ENCODE results near the gene LRRC31.

LRRC31 gene

DNA sequence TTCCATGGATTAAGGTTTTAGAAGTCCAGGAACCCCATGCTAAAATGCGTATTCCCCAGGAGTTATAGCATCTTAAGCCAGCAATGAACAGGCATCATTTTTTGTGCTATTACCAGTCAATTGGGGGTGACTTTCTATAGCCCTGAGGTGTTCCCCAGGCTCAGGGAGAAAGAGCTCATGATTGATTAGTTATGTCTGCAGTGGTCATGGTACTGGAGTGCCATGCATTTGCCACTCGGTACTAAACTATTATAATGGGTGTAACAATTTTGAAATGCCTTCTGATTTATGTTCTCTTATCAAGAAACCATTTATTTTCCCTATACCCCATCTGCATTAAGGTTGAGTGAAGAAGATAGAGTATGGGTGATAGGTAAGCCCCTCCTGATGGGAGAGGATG, 11.9 kb downstream of the LRRC31 start:
- H3K36me3 ChIP-seq (ENCODE audit: control insufficient read depth, low read depth, low read length) = no peaks in the 10 kb centered on the region
- H3K9ac ChIP-seq (ENCODE audit: low read length) = no peak overlapping the region
- peaks cover 4% of the 10 kb centered on the region for H3K4me1 ChIP-seq (ENCODE audit: control insufficient read depth, low read depth, low read length)
- H3K9me3 ChIP-seq (ENCODE audit: control insufficient read depth, low read depth, low read length) = no peaks in the 10 kb centered on the region
- no peaks in the 10 kb centered on the region for H3K27me3 ChIP-seq (ENCODE audit: control insufficient read depth, insufficient read depth, low read length)
- H3K27ac ChIP-seq (ENCODE audit: low read length) = no peak overlapping the region
- no peak overlapping the region for H3K4me3 ChIP-seq (ENCODE audit: low read length)

DNA sequence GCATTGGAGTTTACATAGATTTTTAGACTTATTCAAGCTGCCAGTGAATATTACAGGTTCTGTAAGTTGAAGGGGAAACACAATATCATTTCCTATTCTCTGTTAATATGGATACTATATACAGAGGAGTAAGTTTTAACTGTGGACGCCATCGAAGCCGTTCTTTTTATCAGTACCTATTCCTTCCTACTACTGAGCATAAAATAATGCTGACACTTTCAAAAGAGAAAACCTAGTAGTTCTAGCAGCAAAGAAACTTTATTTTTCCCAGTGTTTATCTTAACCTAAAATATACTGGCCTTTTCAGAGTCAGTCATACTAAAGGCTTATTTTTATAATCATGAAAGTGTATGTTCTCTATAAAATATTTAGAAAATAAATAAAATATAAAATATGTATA, 14.2 kb downstream of the LRRC31 start:
- H3K9ac ChIP-seq (ENCODE audit: low read length) = no peak overlapping the region
- H3K27me3 ChIP-seq (ENCODE audit: control insufficient read depth, insufficient read depth, low read length) = no peaks in the 10 kb centered on the region
- H3K4me1 ChIP-seq (ENCODE audit: control insufficient read depth, low read depth, low read length) = no peaks in the 10 kb centered on the region
- no peaks in the 10 kb centered on the region for H3K36me3 ChIP-seq (ENCODE audit: control insufficient read depth, low read depth, low read length)
- no peak overlapping the region for H3K27ac ChIP-seq (ENCODE audit: low read length)
- no peak overlapping the region for H3K4me3 ChIP-seq (ENCODE audit: low read length)
- H3K9me3 ChIP-seq (ENCODE audit: control insufficient read depth, low read depth, low read length) = no peaks in the 10 kb centered on the region

DNA sequence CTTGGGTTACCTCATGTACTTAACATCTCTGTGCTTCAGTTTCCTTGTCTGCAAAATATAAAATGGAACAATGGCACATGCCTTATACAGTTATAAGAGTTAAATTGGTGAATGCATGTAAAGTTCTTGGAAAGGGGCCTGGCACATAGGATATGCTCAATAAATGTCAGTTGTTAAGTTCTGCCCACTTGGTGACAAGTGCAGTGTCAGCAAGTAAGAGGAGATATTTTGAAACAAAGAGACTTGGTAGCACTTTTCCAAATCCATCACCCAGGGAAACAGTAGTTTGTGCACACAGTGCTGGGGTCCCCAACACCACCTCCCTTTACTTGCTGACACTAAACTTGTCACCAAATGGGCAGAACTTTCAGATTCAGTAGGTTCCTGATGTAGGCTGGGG, 19.1 kb downstream of the LRRC31 start:
- no peak overlapping the region for H3K9ac ChIP-seq (ENCODE audit: low read length)
- H3K4me1 ChIP-seq (ENCODE audit: control insufficient read depth, low read depth, low read length) = no peaks in the 10 kb centered on the region
- no peaks in the 10 kb centered on the region for H3K27me3 ChIP-seq (ENCODE audit: control insufficient read depth, insufficient read depth, low read length)
- H3K27ac ChIP-seq (ENCODE audit: low read length) = no peak overlapping the region
- H3K4me3 ChIP-seq (ENCODE audit: low read length) = no peak overlapping the region
- no peaks in the 10 kb centered on the region for H3K9me3 ChIP-seq (ENCODE audit: control insufficient read depth, low read depth, low read length)
- H3K36me3 ChIP-seq (ENCODE audit: control insufficient read depth, low read depth, low read length) = no peaks in the 10 kb centered on the region

DNA sequence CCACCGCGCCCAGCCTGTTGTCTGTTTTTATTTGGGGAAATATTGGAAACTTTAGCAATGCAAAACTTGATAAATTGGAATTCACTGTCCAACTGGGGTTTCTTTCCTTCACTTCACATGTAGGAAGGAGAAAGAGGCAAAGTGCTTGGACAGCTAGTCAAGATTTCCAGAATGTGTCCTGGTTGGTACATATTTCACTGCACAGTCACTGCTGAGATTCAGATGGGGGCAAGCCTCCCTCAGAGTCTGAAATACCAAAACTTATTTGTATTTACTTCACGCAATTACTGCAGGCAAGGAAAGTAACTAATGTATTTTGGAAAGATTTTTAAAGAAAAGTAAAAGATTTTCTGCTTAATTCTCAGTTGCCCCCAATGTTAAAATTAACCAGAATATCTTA, 21.0 kb downstream of the LRRC31 start:
- H3K27me3 ChIP-seq (ENCODE audit: control insufficient read depth, insufficient read depth, low read length) = no peaks in the 10 kb centered on the region
- H3K4me1 ChIP-seq (ENCODE audit: control insufficient read depth, low read depth, low read length) = no peaks in the 10 kb centered on the region
- no peak overlapping the region for H3K27ac ChIP-seq (ENCODE audit: low read length)
- no peaks in the 10 kb centered on the region for H3K9me3 ChIP-seq (ENCODE audit: control insufficient read depth, low read depth, low read length)
- no peak overlapping the region for H3K4me3 ChIP-seq (ENCODE audit: low read length)
- H3K36me3 ChIP-seq (ENCODE audit: control insufficient read depth, low read depth, low read length) = no peaks in the 10 kb centered on the region
- H3K9ac ChIP-seq (ENCODE audit: low read length) = no peak overlapping the region

DNA sequence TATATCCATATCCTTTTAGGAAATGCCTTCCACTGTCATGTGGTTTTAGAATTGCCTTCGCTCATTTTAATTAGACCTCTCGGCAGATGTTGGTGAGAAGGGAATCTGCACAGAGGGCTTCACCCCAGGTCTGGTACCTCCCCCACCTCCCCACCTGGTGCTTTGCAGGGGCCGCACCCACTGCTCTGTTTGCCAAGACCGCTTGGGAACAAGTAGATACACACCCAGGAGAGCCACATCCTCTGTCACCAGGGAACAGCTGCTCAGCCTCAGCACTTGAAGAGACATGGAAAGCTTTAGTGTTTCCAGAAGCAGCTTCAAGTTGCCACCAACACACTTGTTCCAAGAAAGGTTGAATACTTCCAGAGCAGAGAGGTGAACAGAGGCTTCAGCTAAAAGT, 21.8 kb downstream of the LRRC31 start:
- Histone ChIP-seq H3K4me1 (ENCODE audit: control insufficient read depth, low read depth, low read length) (no peaks in the 10 kb centered on the region), H3K4me3 (ENCODE audit: low read length) (no peak overlapping the region), H3K9ac (ENCODE audit: low read length) (no peak overlapping the region), H3K27me3 (ENCODE audit: control insufficient read depth, insufficient read depth, low read length) (no peaks in the 10 kb centered on the region), H3K9me3 (ENCODE audit: control insufficient read depth, low read depth, low read length) (no peaks in the 10 kb centered on the region), H3K27ac (ENCODE audit: low read length) (no peak overlapping the region), H3K36me3 (ENCODE audit: control insufficient read depth, low read depth, low read length) (no peaks in the 10 kb centered on the region)

DNA sequence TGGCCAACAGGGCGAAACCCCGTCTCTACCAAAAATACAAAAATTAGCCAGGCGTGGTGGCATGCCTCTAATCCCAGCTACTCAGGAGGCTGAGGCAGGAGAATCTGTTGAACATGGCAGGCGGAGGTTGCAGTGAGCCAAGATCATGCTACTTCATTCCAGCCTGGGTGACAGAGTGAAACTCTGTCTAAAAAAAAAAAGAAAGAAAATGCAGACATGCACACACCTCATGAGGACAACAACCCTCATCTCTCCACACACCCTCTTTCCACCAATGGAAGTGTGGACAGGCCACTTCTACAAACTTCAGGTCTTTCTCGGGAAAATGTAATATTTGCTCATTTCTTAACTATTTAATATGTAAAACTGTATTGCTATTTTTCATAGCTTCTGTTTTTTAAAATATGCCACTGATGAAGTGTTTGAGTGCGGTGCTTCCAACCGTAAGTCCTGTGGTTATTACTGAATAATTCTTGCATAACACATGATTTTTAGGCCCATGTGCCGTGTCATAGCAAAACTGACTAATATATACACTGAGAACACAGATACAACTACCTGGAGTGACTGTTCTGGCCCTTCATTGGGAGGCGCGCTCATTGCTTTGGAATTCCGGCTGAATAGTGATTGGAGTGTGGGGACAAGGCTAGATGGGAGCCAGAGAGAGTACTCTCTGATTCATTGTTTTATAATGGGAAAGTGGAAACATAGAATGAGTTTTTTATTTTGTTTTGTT, 23.1 kb downstream of the LRRC31 start:
- Histone ChIP-seq H3K27ac (ENCODE audit: low read length) (no peak overlapping the region), H3K9me3 (ENCODE audit: control insufficient read depth, low read depth, low read length) (no peaks in the 10 kb centered on the region), H3K4me3 (ENCODE audit: low read length) (no peak overlapping the region), H3K9ac (ENCODE audit: low read length) (no peak overlapping the region), H3K36me3 (ENCODE audit: control insufficient read depth, low read depth, low read length) (no peaks in the 10 kb centered on the region), H3K27me3 (ENCODE audit: control insufficient read depth, insufficient read depth, low read length) (no peaks in the 10 kb centered on the region), H3K4me1 (ENCODE audit: control insufficient read depth, low read depth, low read length) (no peaks in the 10 kb centered on the region)

DNA sequence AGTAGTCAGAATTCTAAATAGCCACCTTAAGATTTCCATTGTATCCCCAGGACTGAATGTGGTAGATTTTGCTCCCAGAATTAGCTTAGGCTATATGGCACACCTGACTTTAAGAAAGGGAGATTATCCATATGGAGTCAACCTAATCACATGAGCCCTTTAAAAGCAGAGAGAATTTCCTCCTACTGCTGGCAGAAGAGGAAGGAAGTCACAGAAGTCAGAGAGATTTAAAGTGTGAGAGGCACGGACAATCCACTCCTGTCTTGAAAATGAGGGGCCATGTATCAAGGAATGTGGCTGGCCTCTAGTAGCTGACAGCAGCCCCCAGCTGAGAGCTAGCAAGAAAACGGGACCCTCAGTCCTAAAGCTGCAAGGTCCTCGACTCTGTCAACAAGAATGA, 26.8 kb downstream of the LRRC31 start:
- Histone ChIP-seq H3K9ac (ENCODE audit: low read length) (no peak overlapping the region), H3K4me1 (ENCODE audit: control insufficient read depth, low read depth, low read length) (no peaks in the 10 kb centered on the region), H3K27ac (ENCODE audit: low read length) (no peak overlapping the region), H3K4me3 (ENCODE audit: low read length) (no peak overlapping the region), H3K27me3 (ENCODE audit: control insufficient read depth, insufficient read depth, low read length) (no peaks in the 10 kb centered on the region), H3K36me3 (ENCODE audit: control insufficient read depth, low read depth, low read length) (no peaks in the 10 kb centered on the region), H3K9me3 (ENCODE audit: control insufficient read depth, low read depth, low read length) (no peaks in the 10 kb centered on the region)

DNA sequence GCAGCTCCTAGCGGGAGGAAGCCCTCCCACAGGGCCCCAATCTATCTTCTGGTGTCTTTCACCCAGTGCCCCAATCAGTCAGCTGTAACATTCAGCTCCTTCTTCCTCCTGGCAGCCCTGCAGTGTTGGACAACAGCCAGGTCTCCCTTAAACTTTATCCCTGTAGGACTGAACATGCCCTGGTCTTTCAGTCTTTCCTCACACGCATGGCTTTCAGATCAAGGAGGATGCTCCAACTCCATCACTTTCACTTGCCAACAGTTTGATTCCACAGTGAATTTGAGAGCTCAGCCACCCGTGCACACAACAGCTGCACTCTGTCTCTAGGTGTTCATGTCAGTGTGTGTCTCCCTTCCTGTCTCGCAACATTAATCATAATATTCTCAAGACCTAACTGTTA, 28.6 kb downstream of the LRRC31 start:
- no peaks in the 10 kb centered on the region for H3K36me3 ChIP-seq (ENCODE audit: control insufficient read depth, low read depth, low read length)
- H3K4me1 ChIP-seq (ENCODE audit: control insufficient read depth, low read depth, low read length) = no peaks in the 10 kb centered on the region
- H3K9me3 ChIP-seq (ENCODE audit: control insufficient read depth, low read depth, low read length) = no peaks in the 10 kb centered on the region
- no peak overlapping the region for H3K9ac ChIP-seq (ENCODE audit: low read length)
- no peak overlapping the region for H3K27ac ChIP-seq (ENCODE audit: low read length)
- no peak overlapping the region for H3K4me3 ChIP-seq (ENCODE audit: low read length)
- H3K27me3 ChIP-seq (ENCODE audit: control insufficient read depth, insufficient read depth, low read length) = no peaks in the 10 kb centered on the region

DNA sequence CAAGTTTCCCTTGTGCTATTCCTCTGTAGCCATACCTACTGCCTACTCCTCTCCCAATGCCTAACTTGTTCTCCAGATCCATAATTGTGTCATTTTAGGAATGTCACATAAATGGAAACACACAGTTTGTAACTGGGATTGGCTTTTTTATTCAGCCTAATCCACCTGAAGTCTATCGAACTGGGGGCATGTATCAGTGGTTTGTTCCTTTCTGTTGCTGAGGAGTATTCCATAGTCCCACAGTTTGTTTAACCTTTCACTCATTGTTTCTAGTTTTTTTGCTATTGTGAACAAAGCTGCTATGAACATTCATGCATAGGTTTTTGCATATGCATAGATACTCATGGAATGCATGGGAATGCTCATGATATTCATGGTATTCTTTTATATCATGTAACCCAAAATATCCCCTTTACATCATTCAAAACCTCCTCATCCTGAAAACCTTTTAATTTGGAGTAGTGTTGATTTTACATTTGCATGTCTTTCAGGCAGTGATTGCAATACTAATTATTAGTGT, 31.2 kb downstream of the LRRC31 start:
- Histone ChIP-seq H3K9me3 (ENCODE audit: control insufficient read depth, low read depth, low read length) (no peaks in the 10 kb centered on the region), H3K36me3 (ENCODE audit: control insufficient read depth, low read depth, low read length) (no peaks in the 10 kb centered on the region), H3K4me1 (ENCODE audit: control insufficient read depth, low read depth, low read length) (no peaks in the 10 kb centered on the region), H3K9ac (ENCODE audit: low read length) (no peak overlapping the region), H3K27ac (ENCODE audit: low read length) (no peak overlapping the region), H3K27me3 (ENCODE audit: control insufficient read depth, insufficient read depth, low read length) (no peaks in the 10 kb centered on the region), H3K4me3 (ENCODE audit: low read length) (no peak overlapping the region)

DNA sequence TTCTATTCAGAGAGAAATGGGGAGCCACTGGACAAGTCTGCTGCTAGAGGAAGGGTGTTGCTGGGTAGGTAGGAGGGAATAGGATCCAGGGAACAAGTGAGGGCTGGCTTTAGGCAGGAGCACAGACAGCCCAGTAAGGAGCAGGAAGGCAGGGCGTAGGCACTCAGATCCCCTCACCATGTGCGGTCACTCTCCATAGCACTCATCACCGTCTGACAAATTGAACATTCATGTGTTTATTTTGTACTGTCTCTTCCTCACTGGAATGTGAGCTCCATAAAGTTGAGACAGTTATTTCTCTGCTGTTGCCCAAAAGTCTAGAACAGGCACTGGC, 32.8 kb downstream of the LRRC31 start:
- H3K4me3 ChIP-seq (ENCODE audit: low read length) = no peak overlapping the region
- H3K4me1 ChIP-seq (ENCODE audit: control insufficient read depth, low read depth, low read length) = no peaks in the 10 kb centered on the region
- no peaks in the 10 kb centered on the region for H3K27me3 ChIP-seq (ENCODE audit: control insufficient read depth, insufficient read depth, low read length)
- H3K9me3 ChIP-seq (ENCODE audit: control insufficient read depth, low read depth, low read length) = no peaks in the 10 kb centered on the region
- no peak overlapping the region for H3K9ac ChIP-seq (ENCODE audit: low read length)
- H3K36me3 ChIP-seq (ENCODE audit: control insufficient read depth, low read depth, low read length) = no peaks in the 10 kb centered on the region
- H3K27ac ChIP-seq (ENCODE audit: low read length) = no peak overlapping the region

DNA sequence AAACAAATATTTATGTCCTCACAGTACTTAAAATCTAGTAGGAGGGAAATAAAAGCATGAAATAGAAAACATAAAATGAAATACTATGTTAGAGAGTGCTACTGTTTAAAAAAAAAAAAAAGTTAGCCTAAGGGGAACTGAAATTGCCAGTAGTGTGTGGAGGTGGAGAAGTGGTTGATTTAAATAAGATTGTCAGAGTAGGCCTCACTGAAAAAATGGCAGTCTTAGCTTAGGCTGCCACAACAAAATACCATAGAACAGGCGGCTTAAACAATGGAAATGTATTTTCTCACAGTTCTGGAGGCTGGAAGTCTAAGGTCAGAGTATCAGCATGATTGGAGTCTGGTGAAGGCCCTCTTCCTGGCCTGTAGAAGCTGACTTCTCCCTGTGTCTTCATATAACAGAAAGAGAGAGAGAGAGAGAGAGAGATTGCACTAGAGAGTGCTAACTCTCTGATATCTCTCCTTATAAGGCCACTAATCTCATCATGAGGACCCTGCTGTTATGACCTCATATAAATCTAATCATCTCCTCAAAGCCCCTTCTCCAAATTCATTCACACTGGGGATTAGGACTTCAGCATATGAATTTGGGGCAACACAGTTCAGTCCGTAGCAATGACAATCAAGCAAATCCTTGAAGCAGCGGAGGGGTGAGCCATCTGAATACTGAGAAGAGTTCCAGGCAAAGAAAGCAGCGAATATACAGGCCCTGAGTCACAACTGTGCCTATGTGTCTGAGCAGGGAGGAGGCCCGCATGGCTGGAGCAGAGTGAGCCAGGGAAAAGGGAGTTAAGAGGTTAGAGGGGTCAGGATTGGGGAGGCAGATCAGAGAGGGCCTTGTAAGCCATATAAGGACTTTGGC, 33.4 kb downstream of the LRRC31 start:
- Histone ChIP-seq H3K9me3 (ENCODE audit: control insufficient read depth, low read depth, low read length) (no peaks in the 10 kb centered on the region), H3K27me3 (ENCODE audit: control insufficient read depth, insufficient read depth, low read length) (no peaks in the 10 kb centered on the region), H3K27ac (ENCODE audit: low read length) (no peak overlapping the region), H3K9ac (ENCODE audit: low read length) (no peak overlapping the region), H3K4me3 (ENCODE audit: low read length) (no peak overlapping the region), H3K36me3 (ENCODE audit: control insufficient read depth, low read depth, low read length) (no peaks in the 10 kb centered on the region), H3K4me1 (ENCODE audit: control insufficient read depth, low read depth, low read length) (no peaks in the 10 kb centered on the region)

DNA sequence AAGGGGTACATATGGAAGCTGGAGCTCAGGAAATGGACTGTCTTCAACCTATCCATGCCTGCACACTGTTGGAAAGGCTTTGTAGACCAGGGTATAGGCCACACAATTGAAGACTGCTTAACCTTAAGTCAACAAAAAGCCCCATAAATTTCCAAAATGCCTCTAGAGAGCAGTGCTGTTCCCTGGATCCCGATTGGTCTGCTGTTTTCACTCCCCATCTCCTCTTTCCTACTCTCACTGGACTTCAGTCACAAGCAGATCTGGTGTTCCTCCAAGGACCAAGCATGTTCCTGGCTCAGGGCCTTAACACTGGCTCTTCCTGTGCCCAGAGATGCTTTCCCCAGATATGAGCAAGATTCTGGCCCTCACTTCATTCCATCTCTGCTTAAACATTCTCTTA, 34.2 kb downstream of the LRRC31 start:
- Histone ChIP-seq H3K9ac (ENCODE audit: low read length) (no peak overlapping the region), H3K27ac (ENCODE audit: low read length) (no peak overlapping the region), H3K9me3 (ENCODE audit: control insufficient read depth, low read depth, low read length) (no peaks in the 10 kb centered on the region)

More for the DNA sequence above, 34.2 kb downstream of the LRRC31 start:
- Histone ChIP-seq H3K4me1 (ENCODE audit: control insufficient read depth, low read depth, low read length) (no peaks in the 10 kb centered on the region), H3K36me3 (ENCODE audit: control insufficient read depth, low read depth, low read length) (no peaks in the 10 kb centered on the region), H3K4me3 (ENCODE audit: low read length) (no peak overlapping the region), H3K27me3 (ENCODE audit: control insufficient read depth, insufficient read depth, low read length) (no peaks in the 10 kb centered on the region)

All from iPS-18a (cell line).